Measurements from ENCODE around the gene PLCB1.

DNA sequence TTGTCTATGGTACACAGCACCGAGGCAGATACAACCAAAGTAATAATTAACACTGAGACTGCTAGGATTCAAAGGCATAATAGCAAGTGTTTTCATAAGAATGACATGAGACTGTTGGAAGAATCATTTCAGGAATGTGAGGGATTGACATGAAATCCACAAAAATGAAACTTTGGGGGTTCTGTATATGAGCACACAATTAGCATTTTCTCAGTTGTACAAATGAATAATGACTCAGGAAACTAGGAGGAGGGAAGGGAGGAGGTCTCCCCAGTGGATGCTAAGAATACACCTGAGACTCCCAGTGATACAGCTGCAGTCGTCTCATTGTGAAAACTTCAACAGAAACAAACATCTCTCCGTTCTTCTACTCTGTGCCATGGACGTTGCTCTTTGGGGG lies 508.4 kb downstream of the PLCB1 start:
- TF ChIP-seq, protein P1, sequence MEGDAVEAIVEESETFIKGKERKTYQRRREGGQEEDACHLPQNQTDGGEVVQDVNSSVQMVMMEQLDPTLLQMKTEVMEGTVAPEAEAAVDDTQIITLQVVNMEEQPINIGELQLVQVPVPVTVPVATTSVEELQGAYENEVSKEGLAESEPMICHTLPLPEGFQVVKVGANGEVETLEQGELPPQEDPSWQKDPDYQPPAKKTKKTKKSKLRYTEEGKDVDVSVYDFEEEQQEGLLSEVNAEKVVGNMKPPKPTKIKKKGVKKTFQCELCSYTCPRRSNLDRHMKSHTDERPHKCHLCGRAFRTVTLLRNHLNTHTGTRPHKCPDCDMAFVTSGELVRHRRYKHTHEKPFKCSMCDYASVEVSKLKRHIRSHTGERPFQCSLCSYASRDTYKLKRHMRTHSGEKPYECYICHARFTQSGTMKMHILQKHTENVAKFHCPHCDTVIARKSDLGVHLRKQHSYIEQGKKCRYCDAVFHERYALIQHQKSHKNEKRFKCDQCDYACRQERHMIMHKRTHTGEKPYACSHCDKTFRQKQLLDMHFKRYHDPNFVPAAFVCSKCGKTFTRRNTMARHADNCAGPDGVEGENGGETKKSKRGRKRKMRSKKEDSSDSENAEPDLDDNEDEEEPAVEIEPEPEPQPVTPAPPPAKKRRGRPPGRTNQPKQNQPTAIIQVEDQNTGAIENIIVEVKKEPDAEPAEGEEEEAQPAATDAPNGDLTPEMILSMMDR (IDR thresholded peaks at IDR 0.05): no peak
- TF ChIP-seq POLR2A (IDR thresholded peaks at IDR 0.05; ENCODE audit: low read depth) (no peak), POLR2AphosphoS5 (IDR thresholded peaks at IDR 0.05) (no peak)

Measured in esophagus muscularis mucosa (tissue), 3 donors.